B cell (primary cell): ENCODE measurements around the gene RAB11B. TPM values are rescaled to one million over a fixed set of nuclear protein-coding genes. Genes with fewer than 3 reads are reported as not detected.

ENCODE experiments used
- ATAC-seq: fragments of 200-7000 bp; cut with Tn5 transposase; one replicate; pipeline ENCODE4 v1.10.0; 2021; ENCODE audit warnings: low read depth, mild to moderate bottlenecking, moderate number of reproducible peaks, moderate library complexity
- CTCF ChIA-PET: fragments of 350-600 bp; sonication (Branson Sonifier 250); formaldehyde crosslinking; loops from one replicate; lab custom pipeline; 2021; ENCODE audit warnings: antibody characterized with exemption, inconsistent platforms; lab: Charles Lee
- POLR2A ChIA-PET: fragments of 350-600 bp; sonication (Branson Sonifier 250); formaldehyde crosslinking; loops from one replicate; lab custom pipeline; 2021; ENCODE audit warnings: antibody characterized with exemption; lab: Charles Lee
- DNase-seq: peaks from one replicate; pipeline ENCODE4 v3.0.0; 2013
- H2AFZ ChIP-seq: 2 replicates; pipeline ENCODE4 v1.6.1; 2012; ENCODE audit warnings: mild to moderate bottlenecking, low read depth, low read length; ENCODE audit not compliant: insufficient read depth, poor library complexity, severe bottlenecking
- H3K27ac ChIP-seq, 2 donors: 1 replicate in 1 of 2; 2 replicates in 1 of 2; pipeline ENCODE4 v1.5.1; 2012 to 2013; ENCODE audit warnings: low read length in 2 of 2, mild to moderate bottlenecking in 2 of 2, moderate library complexity in 1 of 2
- H3K27me3 ChIP-seq, 4 experiments: fragments of 200-600 bp in 1 of 4; sonication (generic) in 1 of 4; replicated peaks in 1 of 4; 1 replicate in 2 of 4; 2 replicates in 2 of 4; pipeline versions ENCODE4 v1.6.1 to v1.7.0; 2013 to 2016; ENCODE audit warnings: low read length in 3 of 4, mild to moderate bottlenecking in 2 of 4, mixed read lengths in 1 of 4, moderate library complexity in 1 of 4; ENCODE audit not compliant: insufficient read depth in 4 of 4, control insufficient read depth in 3 of 4; ENCODE audit errors: control extremely low read depth in 1 of 4
- H3K36me3 ChIP-seq, 2 experiments: replicated peaks in 1 of 2; 1 replicate in 1 of 2; 2 replicates in 1 of 2; pipeline versions ENCODE4 v1.6.1 to v1.7.1; 2013; ENCODE audit warnings: low read length in 1 of 2; ENCODE audit not compliant: insufficient read depth in 2 of 2, control insufficient read depth in 1 of 2; ENCODE audit errors: control extremely low read depth in 1 of 2, extremely low read depth in 1 of 2
- H3K4me1 ChIP-seq, 2 donors: fragments of 200-600 bp in 1 of 2; sonication (generic) in 1 of 2; 1 replicate in 1 of 2; 2 replicates in 1 of 2; pipeline versions ENCODE4 v1.5.1 to v1.6.1; 2013 to 2017; ENCODE audit warnings: low read length in 2 of 2; ENCODE audit not compliant: control insufficient read depth in 2 of 2, insufficient read depth in 2 of 2
- H3K4me2 ChIP-seq: replicated peaks from 2 replicates; pipeline ENCODE3; 2012; ENCODE audit warnings: mild to moderate bottlenecking, low read depth, low read length; ENCODE audit not compliant: poor library complexity, severe bottlenecking
- H3K4me3 ChIP-seq, 5 experiments: fragments of 200-600 bp in 1 of 5; sonication (generic) in 1 of 5; 1 replicate in 3 of 5; 2 replicates in 2 of 5; pipeline versions ENCODE4 v1.5.1 to v1.7.0; 2011 to 2016; ENCODE audit warnings: low read length in 4 of 5, mild to moderate bottlenecking in 4 of 5, low read depth in 2 of 5, control low read depth in 1 of 5, moderate library complexity in 1 of 5; ENCODE audit not compliant: insufficient read depth in 1 of 5; ENCODE audit errors: control extremely low read depth in 1 of 5, extremely low read depth in 1 of 5
- H3K79me2 ChIP-seq: fragments of 200-600 bp; sonication (generic); one replicate; pipeline ENCODE4 v1.6.0; 2016; ENCODE audit warnings: low read length; ENCODE audit not compliant: control insufficient read depth, insufficient read depth
- H3K9ac ChIP-seq: fragments of 200-600 bp; sonication (generic); 2 replicates; pipeline ENCODE4 v1.6.1; 2017; ENCODE audit warnings: mild to moderate bottlenecking, low read length, moderate library complexity
- H3K9me3 ChIP-seq, 3 donors: one replicate each; pipeline versions ENCODE4 v1.6.1 to v1.7.1; 2013; ENCODE audit warnings: low read length in 2 of 3; ENCODE audit not compliant: control insufficient read depth in 2 of 3, insufficient read depth in 1 of 3; ENCODE audit errors: control extremely low read depth in 1 of 3
- H4K20me1 ChIP-seq: 2 replicates; pipeline ENCODE4 v1.6.0; 2012; ENCODE audit warnings: mild to moderate bottlenecking, low read length; ENCODE audit not compliant: insufficient read depth, control insufficient read depth, poor library complexity, severe bottlenecking
- H3K27ac Mint-ChIP-seq: one replicate; pipeline ENCODE4 v1.8.0; 2021; ENCODE audit warnings: mixed read lengths
- H3K27me3 Mint-ChIP-seq: one replicate; pipeline ENCODE4 v1.8.0; 2021; ENCODE audit warnings: mixed read lengths
- H3K4me1 Mint-ChIP-seq: one replicate; pipeline ENCODE4 v1.8.0; 2021; ENCODE audit warnings: mixed read lengths
- H3K4me3 Mint-ChIP-seq: one replicate; pipeline ENCODE4 v1.8.0; 2021; ENCODE audit warnings: mixed read lengths
- H3K9me3 Mint-ChIP-seq: one replicate; pipeline ENCODE4 v1.8.0; 2022; ENCODE audit warnings: mixed read lengths; ENCODE audit not compliant: insufficient read depth
- CTCF ChIP-seq: fragments of 200-600 bp; IDR thresholded peaks from one replicate; pipeline ENCODE4 v1.8.0; 2022; ENCODE audit warnings: antibody characterized with exemption, mild to moderate bottlenecking
- EZH2 ChIP-seq: IDR thresholded peaks from 2 replicates; pipeline ENCODE4 v1.6.1; 2012; ENCODE audit warnings: borderline replicate concordance, low read depth, mild to moderate bottlenecking, moderate library complexity, low read length; ENCODE audit not compliant: insufficient read depth, poor library complexity, severe bottlenecking
- WGBS: methylation state at CpG from one replicate; pipeline ENCODE4 v1.1.5; 2013; ENCODE audit warnings: missing lambda C conversion rate; ENCODE audit not compliant: insufficient coverage; 5-methylcytosine and 5-hydroxymethylcytosine counted together
- intact Hi-C: fragments of 100-400 bp; cut with micrococcal nuclease; formaldehyde crosslinking; loops from one replicate; pipeline ENCODE4 v1.10.0; 2022
- polyA plus RNA-seq: library from polyadenylated mRNA; depleted of rRNA; stranded (reverse); fragments of >200 nt; gene quantifications from 2 replicates; pipeline ENCODE4 v1.2.3, GENCODE V29; 2012
- total RNA-seq, 2 donors: library from RNA; stranded (reverse); fragments of 120-200 nt in 1 of 2; gene quantifications; 1 replicate in 1 of 2; 2 replicates in 1 of 2; pipeline versions ENCODE4 v1.2.3 to v1.2.4, GENCODE V29; 2013 to 2022

Gene RAB11B
- total and polyA plus RNA-seq, 2 donors (not counting 1 experiment from before 2014, with no cell fraction given) = 130 to 165 TPM

GRCh38 chr19:8355631-8356402, 34.3 kb upstream of the RAB11B start:
- no peak overlapping the region for H3K9ac ChIP-seq
- TF ChIP-seq EZH2 (no peak), CTCF (no peak)
- intact Hi-C loops = loop anchor here (2.0 kb wide), 2 partner anchors 225 to 287 kb away; no protein-coding TSS in a partner anchor
- H3K27me3 ChIP-seq = peaks cover 0 to 20% (median 4%) of the 10 kb centered on the region in 4 experiments
- no peak for ATAC-seq
- no peaks in the 10 kb centered on the region for H3K36me3 ChIP-seq
- peaks cover 18% of the 10 kb centered on the region for H3K27me3 Mint-ChIP-seq
- peaks cover 3% of the 10 kb centered on the region for H3K9me3 Mint-ChIP-seq
- no peak overlapping the region for H3K4me3 Mint-ChIP-seq
- ChIA-PET CTCF (interaction anchor here (0.6 to 3.9 kb wide), 7 partner anchors 21 to 338 kb away, joined by 3 to 40 read pairs (median 13); partner anchors contain the start of gene MYO1F), POLR2A (interaction anchor here (0.7 kb wide), 1 partner anchor 310 kb away, joined by 8 read pairs; no protein-coding TSS in a partner anchor)
- DNase-seq = no peak
- H4K20me1 ChIP-seq = no peaks in the 10 kb centered on the region
- H3K4me1 ChIP-seq = peaks cover 0 to 3% of the 10 kb centered on the region in 2 donors
- peaks cover 3% of the 10 kb centered on the region for H3K4me1 Mint-ChIP-seq
- no peak overlapping the region for H3K4me2 ChIP-seq
- H3K4me3 ChIP-seq = no peak overlapping the region
- H2AFZ ChIP-seq = no peak overlapping the region
- H3K79me2 ChIP-seq = no peaks in the 10 kb centered on the region
- WGBS = 81% methylated on average over 6 of the region's 6 CpGs
- peaks cover 0 to 3% (median 0%) of the 10 kb centered on the region in 3 donors for H3K9me3 ChIP-seq
- H3K27ac Mint-ChIP-seq = no peak overlapping the region
- H3K27ac ChIP-seq = no peak overlapping the region

GRCh38 chr19:8357007-8357521, 33.1 kb upstream of the RAB11B start:
- ChIA-PET POLR2A (no interaction called here), CTCF (interaction anchor here (0.6 to 0.7 kb wide), 2 partner anchors 9 to 36 kb away, joined by 5 to 7 read pairs; no protein-coding TSS in a partner anchor)
- no CpG with 5 or more reads among the region's 4 CpGs for WGBS
- TF ChIP-seq CTCF = no peak
- no peak for TF ChIP-seq EZH2
- peaks cover 0 to 23% (median 5%) of the 10 kb centered on the region in 4 experiments for H3K27me3 ChIP-seq
- no peaks in the 10 kb centered on the region for H4K20me1 ChIP-seq
- DNase-seq (no peak), ATAC-seq (no peak)
- H3K27ac ChIP-seq = no peak overlapping the region
- no peak overlapping the region for H3K27ac Mint-ChIP-seq
- H3K9me3 ChIP-seq = peaks cover 0 to 3% (median 0%) of the 10 kb centered on the region in 3 donors
- intact Hi-C loops = no loop called here
- peaks cover 0 to 3% of the 10 kb centered on the region in 2 donors for H3K4me1 ChIP-seq
- no peak overlapping the region for H3K4me3 ChIP-seq
- H3K4me1 Mint-ChIP-seq = peaks cover 3% of the 10 kb centered on the region
- no peak overlapping the region for H3K9ac ChIP-seq
- no peak overlapping the region for H3K4me2 ChIP-seq
- H2AFZ ChIP-seq = no peak overlapping the region
- H3K9me3 Mint-ChIP-seq = peaks cover 3% of the 10 kb centered on the region
- H3K27me3 Mint-ChIP-seq = peaks cover 20% of the 10 kb centered on the region
- no peak overlapping the region for H3K4me3 Mint-ChIP-seq
- no peaks in the 10 kb centered on the region for H3K36me3 ChIP-seq
- H3K79me2 ChIP-seq = no peaks in the 10 kb centered on the region
